GM12878 (cell line): ENCODE data around the gene CD70. TPM values are rescaled to one million over a fixed set of nuclear protein-coding genes. Genes with fewer than 3 reads are reported as not detected.

ENCODE experiments used
- ASH2L ChIP-seq: fragments of 300-600, 200-600 bp; sonication (generic); IDR thresholded peaks from 2 replicates; pipeline ENCODE4 v1.6.1; 2017; ENCODE audit warnings: low read depth, mild to moderate bottlenecking, borderline replicate concordance
- BMI1 ChIP-seq: fragments of 450-650 bp; IDR thresholded peaks from 2 replicates; pipeline ENCODE4 v1.6.1; 2016; ENCODE audit warnings: mild to moderate bottlenecking, moderate library complexity, borderline replicate concordance
- CEBPB ChIP-seq, 2 experiments: fragments of 150-350 bp in 1 of 2; IDR thresholded peaks; 2 replicates each; pipeline ENCODE4 v1.6.1; 2012 to 2014; ENCODE audit warnings: low read depth in 2 of 2, low read length in 2 of 2, borderline replicate concordance in 1 of 2, inconsistent platforms in 1 of 2
- EZH2 ChIP-seq: IDR thresholded peaks from 2 replicates; pipeline ENCODE4 v1.6.1; 2012; ENCODE audit warnings: low read depth, mild to moderate bottlenecking, control low read depth, inconsistent platforms, low read length, borderline replicate concordance; ENCODE audit not compliant: control insufficient read depth
- HDAC6 ChIP-seq: fragments of 200-600 bp; sonication (generic); IDR thresholded peaks from one replicate; pipeline ENCODE4 v1.8.0; 2017; ENCODE audit warnings: antibody characterized with exemption; ENCODE audit not compliant: unreplicated experiment
- MXI1 ChIP-seq: fragments of 150-350 bp; IDR thresholded peaks from 2 replicates; pipeline ENCODE4 v1.6.1; 2011; ENCODE audit warnings: low read depth, mild to moderate bottlenecking, inconsistent platforms, low read length, improper control_type of control experiment
- MYB ChIP-seq: fragments of 150-350 bp; IDR thresholded peaks from 2 replicates; pipeline ENCODE4 v1.6.1; 2014; ENCODE audit warnings: mild to moderate bottlenecking, low read depth, low read length, borderline replicate concordance
- PAX5 ChIP-seq: IDR thresholded peaks from 2 replicates; pipeline ENCODE4 v1.6.1; 2011; ENCODE audit warnings: low read depth, low read length, borderline replicate concordance
- RB1 ChIP-seq: fragments of 450-650 bp; formaldehyde crosslinking; IDR thresholded peaks from 2 replicates; pipeline ENCODE4 v1.6.1; 2017; ENCODE audit warnings: mild to moderate bottlenecking, borderline replicate concordance
- RUNX3 ChIP-seq: IDR thresholded peaks from 2 replicates; pipeline ENCODE4 v1.6.1; 2012; ENCODE audit warnings: low read length, inconsistent platforms
- SMAD1 ChIP-seq: fragments of 450-650 bp; IDR thresholded peaks from 2 replicates; pipeline ENCODE4 v1.6.1; 2018; ENCODE audit warnings: mild to moderate bottlenecking, low read depth; ENCODE audit not compliant: partially characterized antibody
- SP1 ChIP-seq: IDR thresholded peaks from one replicate; pipeline ENCODE4 v1.6.1; 2011; ENCODE audit warnings: low read depth, low read length
- ZSCAN29 ChIP-seq: fragments of 450-650 bp; IDR thresholded peaks from 2 replicates; pipeline ENCODE4 v1.6.1; 2017; ENCODE audit warnings: mild to moderate bottlenecking, moderate library complexity
- polyA plus RNA-seq, 11 experiments: library from polyadenylated mRNA; depleted of rRNA in 4 of 11; unstranded in 6 of 11; stranded (reverse) in 5 of 11; fragments of >200 nt; fragmentation: Nextera tagmentation in 4 of 11; fragmentation: Illumina TruSeq in 1 of 11; extraction: Ambion mirVana in 4 of 11; extraction: Trizol in 1 of 11; gene quantifications; 1 replicate in 1 of 11; 2 replicates in 10 of 11; pipeline versions ENCODE4 v1.2.1 to v1.2.3, GENCODE V29; 2011 to 2016; ENCODE audit warnings: inconsistent platforms in 2 of 11, missing spikeins in 2 of 11, low read depth in 1 of 11
- total RNA-seq, 4 experiments: library from RNA; depleted of rRNA in 3 of 4; stranded (reverse); fragments of >200 nt in 3 of 4; fragmentation: Illumina TruSeq in 1 of 4; extraction: Trizol in 1 of 4; gene quantifications; 2 replicates each; pipeline versions ENCODE4 v1.2.1 to v1.2.3, GENCODE V29; 2013 to 2021
- TF ChIP-seq, protein P1 (sequence below): fragments of 450-650 bp; IDR thresholded peaks from 2 replicates; pipeline ENCODE4 v1.6.1; 2017; ENCODE audit warnings: antibody characterized with exemption, mild to moderate bottlenecking, moderate library complexity
- TF ChIP-seq, protein P2 (sequence below): IDR thresholded peaks from 2 replicates; pipeline ENCODE4 v1.6.1; 2011; ENCODE audit warnings: low read depth, low read length, improper control_type of control experiment, borderline replicate concordance
- TF ChIP-seq, protein P3 (sequence below): fragments of 450-650 bp; IDR thresholded peaks from 2 replicates; pipeline ENCODE4 v1.6.1; 2014; ENCODE audit warnings: mild to moderate bottlenecking
- TF ChIP-seq, protein P4 (sequence below): IDR thresholded peaks from 2 replicates; pipeline ENCODE4 v1.6.1; 2012; ENCODE audit warnings: mild to moderate bottlenecking, low read depth, low read length

Gene CD70
- total and polyA plus RNA-seq, 10 of the 15 experiments (the other 5 are each of a cell fraction or from before 2014, with no cell fraction given) = 16.4 to 441 (median 265) TPM

DNA sequence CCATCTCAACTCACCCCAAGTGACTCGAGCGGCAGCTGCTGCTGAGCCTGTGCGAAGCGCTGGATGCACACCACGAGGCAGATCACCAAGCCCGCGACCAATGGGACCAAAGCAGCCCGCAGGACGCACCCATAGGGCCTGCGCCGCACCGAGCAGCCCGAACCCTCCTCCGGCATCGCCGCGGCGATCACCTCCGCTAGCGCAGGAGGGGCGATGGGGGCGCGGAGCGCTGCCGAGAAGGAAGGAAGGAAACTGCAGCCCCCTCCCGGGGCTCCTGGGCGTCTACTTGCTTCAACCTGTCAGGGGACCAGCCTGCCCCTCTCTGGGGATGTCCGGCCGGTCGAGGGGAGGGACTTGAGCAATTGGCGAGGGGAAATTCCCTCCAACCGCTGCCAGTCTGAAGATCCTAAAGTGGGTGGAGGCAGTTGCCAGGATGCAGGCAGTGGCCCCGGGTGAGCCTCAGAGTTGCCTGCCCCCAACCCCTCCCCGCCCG lies at the start of gene CD70 (continued):
- TF ChIP-seq, protein P1, sequence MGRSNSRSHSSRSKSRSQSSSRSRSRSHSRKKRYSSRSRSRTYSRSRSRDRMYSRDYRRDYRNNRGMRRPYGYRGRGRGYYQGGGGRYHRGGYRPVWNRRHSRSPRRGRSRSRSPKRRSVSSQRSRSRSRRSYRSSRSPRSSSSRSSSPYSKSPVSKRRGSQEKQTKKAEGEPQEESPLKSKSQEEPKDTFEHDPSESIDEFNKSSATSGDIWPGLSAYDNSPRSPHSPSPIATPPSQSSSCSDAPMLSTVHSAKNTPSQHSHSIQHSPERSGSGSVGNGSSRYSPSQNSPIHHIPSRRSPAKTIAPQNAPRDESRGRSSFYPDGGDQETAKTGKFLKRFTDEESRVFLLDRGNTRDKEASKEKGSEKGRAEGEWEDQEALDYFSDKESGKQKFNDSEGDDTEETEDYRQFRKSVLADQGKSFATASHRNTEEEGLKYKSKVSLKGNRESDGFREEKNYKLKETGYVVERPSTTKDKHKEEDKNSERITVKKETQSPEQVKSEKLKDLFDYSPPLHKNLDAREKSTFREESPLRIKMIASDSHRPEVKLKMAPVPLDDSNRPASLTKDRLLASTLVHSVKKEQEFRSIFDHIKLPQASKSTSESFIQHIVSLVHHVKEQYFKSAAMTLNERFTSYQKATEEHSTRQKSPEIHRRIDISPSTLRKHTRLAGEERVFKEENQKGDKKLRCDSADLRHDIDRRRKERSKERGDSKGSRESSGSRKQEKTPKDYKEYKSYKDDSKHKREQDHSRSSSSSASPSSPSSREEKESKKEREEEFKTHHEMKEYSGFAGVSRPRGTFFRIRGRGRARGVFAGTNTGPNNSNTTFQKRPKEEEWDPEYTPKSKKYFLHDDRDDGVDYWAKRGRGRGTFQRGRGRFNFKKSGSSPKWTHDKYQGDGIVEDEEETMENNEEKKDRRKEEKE = no peak
- TF ChIP-seq ZSCAN29 (no peak), RB1 (peak; percentile 35; the same call in 1 of the 2 replicates), MYB (no peak; the same call in 1 of the 2 replicates), SMAD1 (peak; percentile 84), SP1 (peak; percentile 17), EZH2 (no peak), MXI1 (peak; percentile 76), HDAC6 (peak; percentile 86), ASH2L (no peak), CEBPB (IDR thresholded peaks at IDR 0.05; ENCODE audit: borderline replicate concordance in 1 of 2, low read depth in 2 of 2, low read length in 2 of 2) (no peak), BMI1 (no peak), PAX5 (peak; percentile 48; the same call in 1 of the 2 replicates), RUNX3 (peak; percentile 62; the same call in 1 of the 2 replicates)
- TF ChIP-seq, protein P2, sequence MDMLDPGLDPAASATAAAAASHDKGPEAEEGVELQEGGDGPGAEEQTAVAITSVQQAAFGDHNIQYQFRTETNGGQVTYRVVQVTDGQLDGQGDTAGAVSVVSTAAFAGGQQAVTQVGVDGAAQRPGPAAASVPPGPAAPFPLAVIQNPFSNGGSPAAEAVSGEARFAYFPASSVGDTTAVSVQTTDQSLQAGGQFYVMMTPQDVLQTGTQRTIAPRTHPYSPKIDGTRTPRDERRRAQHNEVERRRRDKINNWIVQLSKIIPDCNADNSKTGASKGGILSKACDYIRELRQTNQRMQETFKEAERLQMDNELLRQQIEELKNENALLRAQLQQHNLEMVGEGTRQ = no peak
- TF ChIP-seq, protein P3, sequence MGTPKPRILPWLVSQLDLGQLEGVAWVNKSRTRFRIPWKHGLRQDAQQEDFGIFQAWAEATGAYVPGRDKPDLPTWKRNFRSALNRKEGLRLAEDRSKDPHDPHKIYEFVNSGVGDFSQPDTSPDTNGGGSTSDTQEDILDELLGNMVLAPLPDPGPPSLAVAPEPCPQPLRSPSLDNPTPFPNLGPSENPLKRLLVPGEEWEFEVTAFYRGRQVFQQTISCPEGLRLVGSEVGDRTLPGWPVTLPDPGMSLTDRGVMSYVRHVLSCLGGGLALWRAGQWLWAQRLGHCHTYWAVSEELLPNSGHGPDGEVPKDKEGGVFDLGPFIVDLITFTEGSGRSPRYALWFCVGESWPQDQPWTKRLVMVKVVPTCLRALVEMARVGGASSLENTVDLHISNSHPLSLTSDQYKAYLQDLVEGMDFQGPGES = 0 out of 2 replicates have a peak, but pooled peaks have one; percentile 43
- TF ChIP-seq, protein P4, sequence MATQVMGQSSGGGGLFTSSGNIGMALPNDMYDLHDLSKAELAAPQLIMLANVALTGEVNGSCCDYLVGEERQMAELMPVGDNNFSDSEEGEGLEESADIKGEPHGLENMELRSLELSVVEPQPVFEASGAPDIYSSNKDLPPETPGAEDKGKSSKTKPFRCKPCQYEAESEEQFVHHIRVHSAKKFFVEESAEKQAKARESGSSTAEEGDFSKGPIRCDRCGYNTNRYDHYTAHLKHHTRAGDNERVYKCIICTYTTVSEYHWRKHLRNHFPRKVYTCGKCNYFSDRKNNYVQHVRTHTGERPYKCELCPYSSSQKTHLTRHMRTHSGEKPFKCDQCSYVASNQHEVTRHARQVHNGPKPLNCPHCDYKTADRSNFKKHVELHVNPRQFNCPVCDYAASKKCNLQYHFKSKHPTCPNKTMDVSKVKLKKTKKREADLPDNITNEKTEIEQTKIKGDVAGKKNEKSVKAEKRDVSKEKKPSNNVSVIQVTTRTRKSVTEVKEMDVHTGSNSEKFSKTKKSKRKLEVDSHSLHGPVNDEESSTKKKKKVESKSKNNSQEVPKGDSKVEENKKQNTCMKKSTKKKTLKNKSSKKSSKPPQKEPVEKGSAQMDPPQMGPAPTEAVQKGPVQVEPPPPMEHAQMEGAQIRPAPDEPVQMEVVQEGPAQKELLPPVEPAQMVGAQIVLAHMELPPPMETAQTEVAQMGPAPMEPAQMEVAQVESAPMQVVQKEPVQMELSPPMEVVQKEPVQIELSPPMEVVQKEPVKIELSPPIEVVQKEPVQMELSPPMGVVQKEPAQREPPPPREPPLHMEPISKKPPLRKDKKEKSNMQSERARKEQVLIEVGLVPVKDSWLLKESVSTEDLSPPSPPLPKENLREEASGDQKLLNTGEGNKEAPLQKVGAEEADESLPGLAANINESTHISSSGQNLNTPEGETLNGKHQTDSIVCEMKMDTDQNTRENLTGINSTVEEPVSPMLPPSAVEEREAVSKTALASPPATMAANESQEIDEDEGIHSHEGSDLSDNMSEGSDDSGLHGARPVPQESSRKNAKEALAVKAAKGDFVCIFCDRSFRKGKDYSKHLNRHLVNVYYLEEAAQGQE = 0 out of 2 replicates have a peak, but pooled peaks have one; percentile 45
